Memory B cell (primary cell): Measurements from ENCODE around the gene MILR1.
"Not testable (repeated sequence)": the region's sequence is repeated elsewhere in the genome, so short reads cannot be mapped to it uniquely, and the experiment has no call there.

Experiments
- ATAC-seq: fragments of 150-1000 bp; cut with Tn5 transposase; 2 replicates; pipeline ENCODE4 v1.10.0; 2021; ENCODE audit warnings: low read depth, mild to moderate bottlenecking, moderate library complexity
- DNase-seq, 2 donors: peaks; one replicate each; pipeline ENCODE4 v3.0.0; 2022; ENCODE audit warnings: low spot score in 2 of 2
- H3K27ac Mint-ChIP-seq: one replicate; pipeline ENCODE4 v1.8.0; 2022; ENCODE audit warnings: mild to moderate bottlenecking, moderate library complexity, mixed read lengths
- H3K27me3 Mint-ChIP-seq: one replicate; pipeline ENCODE4 v1.8.0; 2022; ENCODE audit warnings: mixed read lengths
- H3K36me3 Mint-ChIP-seq: one replicate; pipeline ENCODE4 v1.8.0; 2022; ENCODE audit warnings: mild to moderate bottlenecking, mixed read lengths
- H3K4me1 Mint-ChIP-seq: one replicate; pipeline ENCODE4 v1.8.0; 2022; ENCODE audit warnings: mixed read lengths
- H3K4me3 Mint-ChIP-seq: one replicate; pipeline ENCODE4 v1.8.0; 2022; ENCODE audit warnings: mild to moderate bottlenecking, moderate library complexity, mixed read lengths
- H3K9me3 Mint-ChIP-seq: one replicate; pipeline ENCODE4 v1.8.0; 2022; ENCODE audit warnings: mixed read lengths

MILR1 gene

DNA sequence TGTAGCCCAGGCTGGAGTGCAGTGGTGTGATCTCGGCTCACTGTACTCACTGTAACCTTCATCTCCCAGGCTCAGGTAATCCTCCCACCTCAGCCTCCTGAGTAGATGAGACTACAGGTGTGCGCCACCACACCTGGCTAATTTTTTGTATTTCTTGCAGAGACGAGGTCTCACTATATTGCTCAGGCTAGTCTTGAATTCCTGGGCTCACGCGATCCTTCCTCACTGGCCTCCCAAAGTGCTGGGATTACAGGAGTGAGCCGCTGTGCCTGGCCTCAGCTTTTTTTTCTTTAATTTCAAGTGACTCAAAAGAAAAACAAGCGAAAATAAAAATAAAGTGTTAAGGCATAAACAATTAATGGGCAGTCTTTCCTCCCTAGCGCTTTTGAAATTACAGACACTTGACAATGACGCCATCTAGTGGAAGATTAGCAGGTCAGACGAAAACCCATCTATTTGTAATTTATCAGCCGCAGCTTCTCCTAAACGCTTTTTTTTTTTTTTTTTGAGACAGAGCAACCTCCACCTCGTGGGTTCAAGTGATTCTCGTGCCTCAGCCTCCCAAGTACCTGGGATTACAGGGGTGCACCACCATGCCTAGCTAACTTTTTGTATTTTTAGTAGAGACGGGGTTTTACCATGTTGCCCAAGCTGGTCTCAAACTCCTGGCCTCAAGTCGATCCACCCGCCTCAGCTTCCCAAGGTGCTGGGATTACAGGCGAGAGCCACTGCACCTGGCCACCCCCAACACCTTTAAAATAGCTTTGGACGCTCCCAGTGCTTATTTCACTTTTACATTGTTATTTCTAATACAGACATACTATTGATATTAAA is 30.2 kb upstream of the MILR1 start:
- Mint-ChIP-seq H3K36me3 (no peaks in the 10 kb centered on the region), H3K4me1 (peaks cover 10% of the 10 kb centered on the region), H3K9me3 (no peaks in the 10 kb centered on the region), H3K27ac (no peak overlapping the region), H3K27me3 (no peaks in the 10 kb centered on the region), H3K4me3 (no peak overlapping the region)
- peak; percentile 72 for ATAC-seq
- peak in 1 of 2 donors; percentile 59 for DNase-seq

DNA sequence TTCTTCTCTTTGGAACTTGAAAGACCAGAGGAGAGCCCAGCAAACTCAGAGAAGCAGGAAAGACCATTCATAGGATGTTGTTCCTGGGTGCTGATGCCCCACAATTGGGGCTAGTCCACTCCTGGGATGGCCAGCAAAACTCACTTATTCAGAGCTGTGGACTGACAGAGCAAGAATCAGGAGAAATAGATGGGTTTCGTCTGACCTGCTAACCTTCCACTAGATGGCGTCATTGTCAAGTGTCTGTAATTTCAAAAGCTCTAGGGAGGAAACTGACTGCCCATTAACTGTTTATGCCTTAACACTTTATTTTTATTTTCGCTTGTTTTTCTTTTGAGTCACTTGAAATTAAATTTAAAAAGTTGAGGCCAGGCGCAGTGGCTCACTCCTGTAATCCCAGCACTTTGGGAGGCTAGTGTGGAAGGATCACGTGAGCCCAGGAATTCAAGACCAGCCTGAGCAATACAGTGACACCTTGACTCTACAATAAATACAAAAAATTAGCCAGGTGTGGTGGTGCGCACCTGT is 28.7 kb upstream of the MILR1 start:
- ATAC-seq, result peak; percentile 85
- peak; percentile 31 to 71 for DNase-seq
- no peak overlapping the region for H3K27ac Mint-ChIP-seq
- peaks cover 6% of the 10 kb centered on the region for H3K4me1 Mint-ChIP-seq
- no peaks in the 10 kb centered on the region for H3K9me3 Mint-ChIP-seq
- H3K27me3 Mint-ChIP-seq, result no peaks in the 10 kb centered on the region
- no peaks in the 10 kb centered on the region for H3K36me3 Mint-ChIP-seq
- no peak overlapping the region for H3K4me3 Mint-ChIP-seq

DNA sequence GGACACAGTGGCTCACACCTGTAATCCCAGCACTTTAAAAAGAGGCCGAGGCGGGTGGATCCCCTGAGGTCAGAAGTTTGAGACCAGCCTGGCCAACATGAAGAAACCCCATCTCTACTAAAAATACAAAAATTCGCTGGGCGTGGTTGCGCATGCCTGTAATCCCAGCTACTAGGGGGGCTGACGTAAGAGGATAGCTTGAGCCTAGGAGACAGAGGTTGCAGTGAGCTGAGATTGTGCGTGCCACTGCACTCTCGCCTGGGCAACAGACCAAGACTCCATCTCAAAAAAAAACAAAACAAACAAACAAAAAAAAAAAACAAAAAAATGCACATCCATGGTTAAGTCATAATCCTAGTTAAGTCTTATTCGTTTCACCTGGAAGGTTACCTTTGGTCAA is 26.8 kb upstream of the MILR1 start:
- not testable (repeated sequence) for H3K4me1 Mint-ChIP-seq, H3K9me3 Mint-ChIP-seq, DNase-seq, ATAC-seq, H3K27me3 Mint-ChIP-seq, H3K36me3 Mint-ChIP-seq, H3K4me3 Mint-ChIP-seq, H3K27ac Mint-ChIP-seq

DNA sequence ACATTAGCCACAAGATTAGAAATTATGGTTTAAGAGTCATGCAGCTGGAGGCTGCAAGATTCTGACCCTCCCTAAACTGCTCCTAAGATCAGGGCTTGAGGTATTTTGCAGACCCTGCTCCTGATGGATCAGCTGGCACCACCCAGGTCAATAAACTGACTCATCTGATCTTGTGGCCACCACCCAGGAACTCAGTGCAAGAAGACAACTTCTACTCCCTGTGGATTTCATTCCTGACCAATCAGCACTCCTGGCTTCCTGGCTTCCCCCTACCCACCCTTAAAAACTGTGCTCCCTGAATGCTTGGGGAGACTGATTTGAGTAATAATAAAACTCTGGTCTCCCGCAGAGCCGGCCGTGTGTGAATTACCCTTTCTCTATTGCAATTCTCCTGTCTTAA is 25.0 kb upstream of the MILR1 start:
- Mint-ChIP-seq H3K4me3 (no peak overlapping the region), H3K27me3 (no peaks in the 10 kb centered on the region), H3K36me3 (no peaks in the 10 kb centered on the region), H3K4me1 (no peaks in the 10 kb centered on the region), H3K27ac (no peak overlapping the region), H3K9me3 (no peaks in the 10 kb centered on the region)
- DNase-seq (no peak), ATAC-seq (no peak)

DNA sequence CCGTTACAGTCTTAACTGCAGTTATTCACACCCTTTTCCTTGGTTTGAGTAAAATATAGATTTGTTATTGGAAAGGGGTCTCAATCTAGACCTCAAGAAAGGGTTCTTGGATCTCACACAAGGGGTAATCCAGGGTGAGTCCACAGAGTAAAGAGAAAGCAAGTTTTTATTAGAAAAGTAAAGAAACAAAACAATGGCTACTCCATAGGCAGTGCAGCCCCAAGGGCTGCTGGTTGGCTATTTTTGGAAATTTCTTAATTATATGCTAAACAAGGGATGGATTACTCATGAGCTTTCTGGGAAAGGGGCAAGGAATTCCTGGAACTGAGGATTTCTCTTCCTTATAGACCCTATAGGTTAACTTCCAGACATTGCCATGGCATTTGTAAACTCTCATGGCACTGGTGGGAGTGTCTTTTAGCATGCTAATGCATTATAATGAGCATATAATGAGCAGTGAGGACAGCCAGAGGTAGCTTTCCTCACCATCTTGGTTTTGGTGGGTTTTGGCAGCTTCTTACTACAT is 24.5 kb upstream of the MILR1 start:
- Mint-ChIP-seq H3K36me3 (no peaks in the 10 kb centered on the region), H3K9me3 (no peaks in the 10 kb centered on the region), H3K4me1 (no peaks in the 10 kb centered on the region), H3K27me3 (no peaks in the 10 kb centered on the region), H3K4me3 (no peak overlapping the region), H3K27ac (no peak overlapping the region)
- ATAC-seq, result no peak
- no peak for DNase-seq

DNA sequence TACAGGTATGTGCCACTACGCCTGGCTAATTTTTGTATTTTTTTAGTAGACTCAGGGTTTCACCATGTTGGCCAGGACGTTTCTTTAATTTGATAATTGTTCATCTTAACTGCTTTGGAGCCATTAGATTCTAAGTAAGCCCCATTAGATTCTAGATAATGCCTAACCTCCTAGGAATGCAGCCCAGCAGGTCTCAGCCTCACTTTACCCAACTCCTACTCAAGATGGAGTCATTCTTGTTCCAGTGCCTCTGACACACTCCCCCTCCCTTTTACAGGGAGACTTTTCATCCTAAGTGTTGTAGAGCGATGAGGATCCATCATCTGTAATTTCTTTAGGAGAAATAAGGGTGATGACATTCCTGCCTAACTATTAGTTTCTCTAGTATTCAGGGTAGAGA is 23.7 kb upstream of the MILR1 start:
- no peak for ATAC-seq
- no peak for DNase-seq
- no peak overlapping the region for H3K27ac Mint-ChIP-seq
- no peak overlapping the region for H3K4me3 Mint-ChIP-seq
- no peaks in the 10 kb centered on the region for H3K4me1 Mint-ChIP-seq
- H3K36me3 Mint-ChIP-seq, result no peaks in the 10 kb centered on the region
- H3K9me3 Mint-ChIP-seq, result no peaks in the 10 kb centered on the region
- H3K27me3 Mint-ChIP-seq, result no peaks in the 10 kb centered on the region

DNA sequence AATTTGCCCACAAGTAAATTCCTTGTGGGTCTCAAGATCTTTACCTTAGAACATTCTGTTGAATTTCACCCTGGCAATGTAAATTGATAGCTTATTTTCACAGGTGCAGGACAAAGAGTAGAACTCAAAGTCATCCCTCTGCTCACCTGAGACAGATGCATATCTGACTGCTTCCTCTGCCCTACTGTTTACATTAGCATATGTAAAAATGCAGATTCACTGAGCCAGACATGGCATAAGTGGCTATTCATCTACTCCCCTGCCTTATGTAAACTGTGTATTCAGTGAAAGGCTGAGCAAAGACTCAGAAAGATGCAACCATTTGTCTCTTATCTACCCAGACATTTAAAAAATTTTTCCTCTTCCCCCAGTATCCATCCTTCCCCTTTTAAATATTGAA is 22.3 kb upstream of the MILR1 start:
- no peaks in the 10 kb centered on the region for H3K4me1 Mint-ChIP-seq
- H3K4me3 Mint-ChIP-seq, result no peak overlapping the region
- no peaks in the 10 kb centered on the region for H3K9me3 Mint-ChIP-seq
- no peak for ATAC-seq
- DNase-seq, result no peak
- H3K36me3 Mint-ChIP-seq, result no peaks in the 10 kb centered on the region
- no peaks in the 10 kb centered on the region for H3K27me3 Mint-ChIP-seq
- H3K27ac Mint-ChIP-seq, result no peak overlapping the region

DNA sequence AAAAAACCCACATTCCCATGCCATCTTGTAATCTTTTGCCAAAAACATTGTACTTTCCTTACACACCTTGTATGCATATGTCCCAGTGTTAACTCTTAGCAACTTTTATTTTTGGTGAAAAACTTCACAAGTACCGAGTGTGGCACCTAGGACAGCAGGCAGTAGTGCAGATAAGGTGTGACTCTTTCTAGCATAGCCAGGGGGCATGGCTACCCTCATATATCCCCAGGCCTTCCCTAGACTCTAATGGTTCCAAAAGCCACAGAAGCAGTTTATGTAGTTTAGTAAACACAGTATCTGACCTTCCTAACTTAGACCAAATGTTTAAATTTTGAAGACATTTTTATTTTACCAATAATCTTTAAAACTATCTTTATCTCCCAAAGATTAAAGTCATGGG is 20.5 kb upstream of the MILR1 start:
- Mint-ChIP-seq H3K36me3 (no peaks in the 10 kb centered on the region), H3K27me3 (no peaks in the 10 kb centered on the region), H3K4me1 (no peaks in the 10 kb centered on the region), H3K9me3 (no peaks in the 10 kb centered on the region), H3K27ac (no peak overlapping the region), H3K4me3 (no peak overlapping the region)
- ATAC-seq (no peak), DNase-seq (no peak)

DNA sequence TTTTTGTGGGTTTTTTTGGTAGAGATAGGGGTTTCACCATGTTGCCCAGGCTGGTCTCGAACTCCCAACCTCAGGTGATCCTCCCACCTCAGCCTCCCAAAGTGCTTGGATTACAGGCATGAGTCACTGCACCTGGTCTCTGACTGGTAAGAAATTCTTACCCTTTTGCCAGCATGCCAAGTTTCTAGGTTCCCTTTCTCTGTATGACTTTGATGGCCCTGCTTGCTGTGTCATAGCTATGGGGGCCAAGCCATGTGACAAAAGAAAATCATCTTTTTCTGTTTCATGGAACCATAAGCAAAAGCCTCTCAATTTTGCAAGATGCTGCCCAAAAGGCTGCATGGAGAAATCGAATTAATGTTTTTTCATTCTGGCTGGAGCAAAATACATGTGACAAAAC is 18.9 kb upstream of the MILR1 start:
- H3K36me3 Mint-ChIP-seq, DNase-seq, H3K9me3 Mint-ChIP-seq, H3K4me3 Mint-ChIP-seq, H3K27me3 Mint-ChIP-seq, H3K27ac Mint-ChIP-seq, H3K4me1 Mint-ChIP-seq, ATAC-seq: not testable (repeated sequence)

DNA sequence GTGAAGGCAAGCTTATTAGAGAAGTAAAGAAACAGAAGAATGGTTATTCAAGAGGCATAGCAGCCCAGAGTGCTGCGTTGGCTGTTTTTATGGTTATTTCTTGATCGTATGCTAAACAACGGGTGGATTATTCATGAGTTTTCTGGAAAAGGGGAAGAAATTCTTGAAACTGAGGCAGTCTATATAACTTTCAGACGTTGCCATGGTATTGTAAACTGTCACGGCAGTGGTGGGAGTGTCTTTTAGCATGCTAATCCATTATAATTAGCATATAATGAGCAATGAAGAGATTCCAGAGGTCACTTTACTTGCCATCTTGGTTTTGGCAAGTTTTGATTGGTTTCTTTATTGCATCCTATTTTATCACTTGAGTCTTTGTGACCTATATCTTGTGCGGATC is 17.4 kb upstream of the MILR1 start:
- Mint-ChIP-seq H3K4me3 (no peak overlapping the region), H3K9me3 (no peaks in the 10 kb centered on the region), H3K36me3 (no peaks in the 10 kb centered on the region), H3K4me1 (no peaks in the 10 kb centered on the region), H3K27me3 (no peaks in the 10 kb centered on the region), H3K27ac (no peak overlapping the region)
- ATAC-seq (no peak), DNase-seq (no peak)

DNA sequence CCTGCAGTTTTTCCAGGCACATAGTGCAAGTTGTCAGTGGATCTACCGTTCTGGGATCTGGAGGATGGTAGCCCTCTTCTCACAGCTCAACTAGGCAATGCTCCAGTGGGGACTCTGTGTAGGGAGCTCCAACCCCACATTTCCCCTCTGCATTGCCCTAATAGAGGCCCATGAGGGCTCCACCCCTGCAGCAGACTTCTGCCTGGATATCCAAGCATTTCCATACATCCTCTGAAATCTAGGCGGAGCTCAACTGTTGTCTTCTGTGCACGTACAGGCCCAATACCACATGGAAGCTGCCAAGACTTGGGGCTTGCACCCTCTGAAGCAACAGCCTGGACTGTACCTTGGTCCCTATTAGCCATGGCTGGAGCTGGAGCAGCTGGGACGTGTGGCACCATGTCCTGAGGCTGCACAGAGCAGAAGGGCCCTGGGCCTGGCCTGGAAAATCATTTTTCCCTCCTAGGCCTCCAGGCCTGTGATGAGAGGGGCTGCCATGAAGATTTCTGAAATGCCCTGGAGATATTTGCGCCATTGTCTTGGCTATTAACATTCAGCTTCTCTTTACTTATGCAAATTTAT is 10.9 kb upstream of the MILR1 start:
- Mint-ChIP-seq H3K4me3 (no peak overlapping the region), H3K27me3 (no peaks in the 10 kb centered on the region), H3K9me3 (peaks cover 11% of the 10 kb centered on the region), H3K4me1 (peaks cover 9% of the 10 kb centered on the region), H3K27ac (no peak overlapping the region), H3K36me3 (peaks cover 7% of the 10 kb centered on the region)
- DNase-seq (no peak), ATAC-seq (no peak)

DNA sequence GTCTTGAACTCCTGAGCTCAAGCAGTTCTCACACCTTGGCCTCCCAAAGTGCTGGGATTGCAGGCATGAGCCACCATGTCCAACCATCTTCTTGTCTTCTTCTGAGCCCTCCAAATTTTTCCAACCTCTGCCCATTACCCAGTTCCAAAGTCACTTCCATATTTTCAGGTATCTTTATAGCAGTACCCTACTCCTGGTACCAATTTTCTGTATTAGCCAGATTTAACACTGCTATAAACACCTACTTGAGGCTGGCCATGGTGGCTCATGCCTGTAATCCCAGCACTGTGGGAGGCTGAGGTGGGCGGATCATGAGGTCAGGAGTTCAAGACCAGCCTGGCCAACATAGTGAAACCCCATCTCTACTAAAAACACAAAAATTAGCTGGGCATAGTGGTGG is 9.4 kb upstream of the MILR1 start:
- ATAC-seq, H3K27ac Mint-ChIP-seq, DNase-seq, H3K4me3 Mint-ChIP-seq, H3K27me3 Mint-ChIP-seq, H3K36me3 Mint-ChIP-seq: not testable (repeated sequence)
- Mint-ChIP-seq H3K9me3 (peaks cover 11% of the 10 kb centered on the region), H3K4me1 (peaks cover 12% of the 10 kb centered on the region)

DNA sequence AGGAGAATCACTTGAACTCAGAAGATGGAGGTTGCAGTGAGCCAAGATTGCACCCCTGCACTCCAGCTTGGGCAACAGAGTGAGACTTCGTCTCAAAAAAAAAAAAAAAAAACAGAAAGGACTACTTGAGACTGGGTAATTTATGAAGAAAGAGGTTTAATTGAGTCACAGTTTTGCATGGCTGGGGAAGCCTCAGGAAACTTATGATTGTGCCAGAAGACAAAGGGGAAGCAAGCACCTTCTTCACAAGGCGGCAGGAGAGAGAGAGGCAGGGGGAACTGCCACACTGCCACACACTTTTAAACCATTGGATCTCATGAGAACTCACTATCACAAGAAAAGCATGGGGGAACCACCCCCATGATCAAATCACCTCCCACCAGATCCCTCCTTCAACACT is 9.0 kb upstream of the MILR1 start:
- Mint-ChIP-seq H3K9me3 (peaks cover 11% of the 10 kb centered on the region), H3K36me3 (peaks cover 7% of the 10 kb centered on the region), H3K4me1 (peaks cover 12% of the 10 kb centered on the region), H3K27me3 (no peaks in the 10 kb centered on the region), H3K4me3 (no peak overlapping the region), H3K27ac (no peak overlapping the region)
- DNase-seq (no peak), ATAC-seq (no peak)

DNA sequence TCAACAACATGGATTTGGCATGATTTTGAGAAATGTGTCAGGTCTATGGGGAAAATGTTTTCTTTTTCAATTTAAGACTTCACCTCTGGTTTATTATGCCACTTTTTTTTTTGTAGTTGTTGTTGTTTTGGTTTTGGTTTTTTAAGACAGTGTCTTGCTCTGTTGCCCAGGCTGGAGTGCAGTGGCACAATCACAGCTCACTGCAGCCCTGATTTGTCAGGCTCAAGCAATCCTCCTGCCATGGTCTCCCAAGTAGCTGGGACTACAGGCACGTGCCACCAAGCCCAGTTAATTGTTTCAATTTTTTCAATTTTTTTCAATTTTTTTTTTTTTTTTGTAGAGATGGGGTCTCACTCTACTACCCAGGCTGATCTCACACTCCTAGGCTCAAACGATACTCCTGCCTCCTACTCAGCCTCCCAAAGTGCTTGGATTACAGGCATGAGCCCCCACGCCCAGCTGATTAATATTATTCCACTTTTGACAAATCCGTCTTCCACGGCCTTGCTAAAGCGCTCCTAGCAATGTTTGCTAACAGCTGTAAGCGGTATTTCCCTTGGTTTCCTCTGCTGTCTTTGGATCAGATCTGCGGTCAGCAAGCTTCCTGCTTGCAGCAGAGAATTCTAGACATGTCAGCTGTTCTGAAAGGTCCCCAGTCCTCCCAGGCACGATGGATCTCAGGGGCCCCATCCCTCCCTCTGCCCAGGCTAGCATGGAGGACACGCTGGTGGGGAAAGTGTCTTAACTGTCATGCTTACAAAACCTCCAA is 7.0 kb upstream of the MILR1 start:
- DNase-seq (no peak), ATAC-seq (peak; percentile 21)
- Mint-ChIP-seq H3K9me3 (peaks cover 10% of the 10 kb centered on the region), H3K27me3 (no peaks in the 10 kb centered on the region), H3K27ac (no peak overlapping the region), H3K4me3 (no peak overlapping the region), H3K36me3 (peaks cover 7% of the 10 kb centered on the region), H3K4me1 (peaks cover 12% of the 10 kb centered on the region)
